NT2/D1 (cell line): ENCODE measurements around the gene RINL.

Experiments used
- SUZ12 ChIP-seq: IDR thresholded peaks from 2 replicates; pipeline ENCODE4 v1.6.1; 2011; ENCODE audit not compliant: insufficient read length, insufficient read depth; ENCODE audit errors: extremely low read depth
- YY1 ChIP-seq: IDR thresholded peaks from 2 replicates; pipeline ENCODE4 v1.6.1; 2011; ENCODE audit not compliant: insufficient read length, insufficient read depth
- ZNF274 ChIP-seq: IDR thresholded peaks from 2 replicates; pipeline ENCODE4 v1.6.1; 2011; ENCODE audit warnings: mild to moderate bottlenecking, low read depth, low read length

GRCh38 chr19:38837656-38838121, 40.4 kb downstream of the RINL start:
- TF ChIP-seq SUZ12 (no peak), ZNF274 (no peak), YY1 (no peak)
